ENCODE results near the gene DHRS13. TPM values are rescaled to one million over a fixed set of nuclear protein-coding genes. Genes with fewer than 3 reads are reported as not detected.

Gene DHRS13
- polyA plus RNA-seq, 2 of the 4 experiments (the other 2 are of a cell fraction) = 4.8 to 7.0 TPM

GRCh38 chr17:28857905-28858800 is 44.7 kb downstream of the DHRS13 start:
- FAIRE-seq (no peak), ATAC-seq (no peak), DNase-seq (ENCODE audit: low read depth in 1 of 2, low spot score in 1 of 2) (no peak)
- WGBS (ENCODE audit: missing lambda C conversion rate) = 81% methylated on average over 3 of the region's 3 CpGs
- H3K9me3 ChIP-seq = no peaks in the 10 kb centered on the region
- CTCF ChIA-PET = interaction anchor here (0.6 to 7.3 kb wide), 9 partner anchors 9 to 254 kb away, joined by 3 to 58 read pairs (median 3); no protein-coding TSS in a partner anchor
- POLR2A ChIA-PET = interaction anchor here (0.5 to 1.5 kb wide), 3 partner anchors 16 to 58 kb away, joined by 3 to 6 read pairs (median 4); partner anchors contain the start of gene FAM222B
- H3K27ac ChIP-seq = no peak overlapping the region
- H3K4me1 ChIP-seq = peaks cover 11% of the 10 kb centered on the region; the same call in 2 of the 3 replicates
- TF ChIP-seq SMC3 (IDR thresholded peaks at IDR 0.05) = no peak
- TF ChIP-seq FOSB (CRISPR knock-in tag; IDR thresholded peaks at IDR 0.05) = no peak
- no peak for TF ChIP-seq ZSCAN20 (CRISPR knock-in tag; IDR thresholded peaks at IDR 0.05)
- TF ChIP-seq HMGXB4 (CRISPR knock-in tag; IDR thresholded peaks at IDR 0.05; ENCODE audit: borderline replicate concordance) = no peak
- no peak for TF ChIP-seq MYC (IDR thresholded peaks at IDR 0.05; ENCODE audit: borderline replicate concordance, low read length)
- TF ChIP-seq ZNF302 (CRISPR knock-in tag; IDR thresholded peaks at IDR 0.05) = no peak
- H3K4me3 ChIP-seq = no peak overlapping the region
- H3K4me2 ChIP-seq = no peak overlapping the region

DNA sequence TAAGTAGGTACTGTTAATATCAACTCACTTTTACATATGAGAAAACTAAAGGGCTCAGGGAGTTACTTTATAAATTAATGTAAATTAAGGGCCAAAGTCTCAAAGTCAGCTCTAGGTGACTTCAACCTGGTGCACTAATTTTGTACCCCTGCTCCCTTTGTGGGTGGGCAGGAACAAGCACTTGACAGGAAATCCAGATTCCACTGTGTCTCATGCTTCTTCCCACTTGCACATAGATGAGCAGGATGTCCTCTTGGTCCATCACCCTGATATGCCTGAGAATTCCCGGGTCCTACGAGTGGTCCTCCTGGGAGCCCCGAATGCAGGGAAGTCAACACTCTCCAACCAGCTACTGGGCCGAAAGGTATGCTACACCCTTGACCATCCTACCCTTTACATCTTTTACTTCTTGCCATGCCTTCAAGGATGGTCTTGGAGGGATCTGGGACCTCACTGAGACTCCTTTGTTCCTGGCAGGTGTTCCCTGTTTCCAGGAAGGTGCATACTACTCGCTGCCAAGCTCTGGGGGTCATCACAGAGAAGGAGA is 46.8 kb downstream of the DHRS13 start:
- CTCF ChIA-PET = interaction anchor here (0.7 to 2.8 kb wide), 6 partner anchors 41 to 129 kb away, joined by 3 to 19 read pairs (median 4); no protein-coding TSS in a partner anchor
- WGBS (ENCODE audit: missing lambda C conversion rate) = 87% methylated on average over 5 of the region's 5 CpGs
- H3K9me3 ChIP-seq = no peaks in the 10 kb centered on the region
- no peak overlapping the region; the same call in 2 of the 3 replicates for H3K4me3 ChIP-seq
- TF ChIP-seq GATA3 (IDR thresholded peaks at IDR 0.05; ENCODE audit: borderline replicate concordance) (no peak), ZFP36 (IDR thresholded peaks at IDR 0.05; ENCODE audit: borderline replicate concordance, partially characterized antibody) (no peak), POLR2AphosphoS2 (conservative IDR thresholded peaks at IDR 0.05; ENCODE audit: low read length) (no peak), HEYL (CRISPR knock-in tag; IDR thresholded peaks at IDR 0.05) (no peak), HOXB5 (CRISPR knock-in tag; IDR thresholded peaks at IDR 0.05) (no peak), JUN (IDR thresholded peaks at IDR 0.05) (no peak)
- POLR2A ChIA-PET = interaction anchor here (0.7 to 1.2 kb wide), 3 partner anchors 44 to 129 kb away, joined by 3 read pairs; no protein-coding TSS in a partner anchor
- peak overlapping the region; percentile 94 for H3K4me2 ChIP-seq
- peaks cover 11% of the 10 kb centered on the region; the same call in 2 of the 3 replicates for H3K4me1 ChIP-seq
- H3K27ac ChIP-seq = no peak overlapping the region
- DNase-seq (ENCODE audit: low read depth in 1 of 2, low spot score in 1 of 2) (no peak), ATAC-seq (no peak), FAIRE-seq (no peak)

- H3K9me3 ChIP-seq = no peaks in the 10 kb centered on the region
- peaks cover 11% of the 10 kb centered on the region; the same call in 2 of the 3 replicates for H3K4me1 ChIP-seq
- ChIA-PET POLR2A (interaction anchor here (0.7 to 1.0 kb wide), 2 partner anchors 53 to 96 kb away, joined by 3 to 4 read pairs; partner anchors contain the start of gene PHF12), CTCF (interaction anchor here (0.7 to 2.8 kb wide), 3 partner anchors 91 to 98 kb away, joined by 3 to 19 read pairs (median 5); no protein-coding TSS in a partner anchor)
- ATAC-seq (no peak), DNase-seq (ENCODE audit: low read depth in 1 of 2, low spot score in 1 of 2) (no peak), FAIRE-seq (no peak)
- TF ChIP-seq HDAC2 (IDR thresholded peaks at IDR 0.05) (peak; percentile 10), FOXS1 (CRISPR knock-in tag; IDR thresholded peaks at IDR 0.05) (no peak)
- peak overlapping the region; percentile 94 for H3K4me2 ChIP-seq
- 3% methylated on average over 5 of the region's 5 CpGs for WGBS (ENCODE audit: missing lambda C conversion rate)
- H3K27ac ChIP-seq = peak overlapping the region; percentile 84 to 88
- peak overlapping the region; percentile 63 for H3K4me3 ChIP-seq
Observed at GRCh38 chr17:28855336-28855679, 47.6 kb downstream of the DHRS13 start.

All from A549 (cell line).